NB4 (cell line): ENCODE results near the gene COL5A1.

Source experiments
- DNase-seq: peaks from one replicate; pipeline ENCODE4 v3.0.0; 2010; ENCODE audit warnings: low read depth
- H3K4me3 ChIP-seq: one replicate; pipeline ENCODE4 v1.5.1; 2011; ENCODE audit warnings: mild to moderate bottlenecking, low read depth, low read length, moderate library complexity
- CTCF ChIP-seq: IDR thresholded peaks from one replicate; pipeline ENCODE4 v1.5.1; 2012; ENCODE audit warnings: low read depth, low read length
- MAX ChIP-seq: IDR thresholded peaks from 2 replicates; pipeline ENCODE4 v1.6.1; 2011; ENCODE audit warnings: low read depth, low read length
- MYC ChIP-seq: IDR thresholded peaks from 2 replicates; pipeline ENCODE4 v1.6.1; 2011; ENCODE audit warnings: low read depth, low read length
- POLR2A ChIP-seq: IDR thresholded peaks from 2 replicates; pipeline ENCODE4 v1.6.1; 2011; ENCODE audit warnings: mild to moderate bottlenecking; ENCODE audit not compliant: insufficient read length; ENCODE audit errors: extremely low read depth

The COL5A1 gene

GRCh38 chr9:134644725-134645606 is 3.4 kb downstream of the COL5A1 start:
- TF ChIP-seq MAX = no peak
- no peak for TF ChIP-seq POLR2A
- no peak for TF ChIP-seq MYC
- no peak for TF ChIP-seq CTCF
- no peak overlapping the region for H3K4me3 ChIP-seq
- peak; percentile 11 for DNase-seq

GRCh38 chr9:134645607-134646365 is 4.2 kb downstream of the COL5A1 start:
- no peak for TF ChIP-seq POLR2A
- no peak for TF ChIP-seq MYC
- TF ChIP-seq MAX = no peak
- TF ChIP-seq CTCF = no peak
- H3K4me3 ChIP-seq = no peak overlapping the region
- DNase-seq = no peak

- no peak overlapping the region for H3K4me3 ChIP-seq
- TF ChIP-seq MAX (0 out of 2 replicates have a peak, but pooled peaks have one; percentile 22), CTCF (no peak), POLR2A (no peak), MYC (no peak)
- DNase-seq = no peak
Measured at GRCh38 chr9:134647359-134648080, 5.9 kb downstream of the COL5A1 start.

GRCh38 chr9:134648701-134649530 is 7.3 kb downstream of the COL5A1 start:
- H3K4me3 ChIP-seq = no peak overlapping the region
- no peak for TF ChIP-seq MAX
- TF ChIP-seq POLR2A = no peak
- no peak for TF ChIP-seq MYC
- no peak for TF ChIP-seq CTCF
- peak; percentile 30 for DNase-seq

- H3K4me3 ChIP-seq = no peak overlapping the region
- TF ChIP-seq CTCF (no peak), POLR2A (no peak), MAX (no peak), MYC (no peak)
- no peak for DNase-seq
Measured at GRCh38 chr9:134650431-134651190, 9.0 kb downstream of the COL5A1 start.
